Calu3 (cell line): Measurements from ENCODE around the gene ARHGAP19. TPM values are rescaled to one million over a fixed set of nuclear protein-coding genes. Genes with fewer than 3 reads are reported as not detected.

Source experiments
- BruUV-seq: library from RNA; stranded (reverse); fragments of 400-500 nt; replicated peaks from 2 replicates; lab custom pipeline; 2021; lab: Mats Ljungman, UMichigan
- CTCF ChIA-PET: fragments of 300-600 bp; sonication (Branson Sonifier 250); formaldehyde crosslinking; loops from one replicate; lab custom pipeline; 2022; ENCODE audit warnings: antibody characterized with exemption; lab: Charles Lee
- DNase-seq: peaks from one replicate; pipeline ENCODE4 v3.0.0; 2022
- H3K27ac Mint-ChIP-seq: one replicate; pipeline ENCODE4 v1.8.0; 2022; ENCODE audit warnings: mixed read lengths; ENCODE audit not compliant: unreplicated experiment
- H3K27me3 Mint-ChIP-seq: one replicate; pipeline ENCODE4 v1.8.0; 2022; ENCODE audit warnings: mixed read lengths; ENCODE audit not compliant: unreplicated experiment
- H3K36me3 Mint-ChIP-seq: one replicate; pipeline ENCODE4 v1.8.0; 2022; ENCODE audit warnings: mild to moderate bottlenecking, moderate library complexity, mixed read lengths; ENCODE audit not compliant: insufficient read depth, unreplicated experiment
- H3K4me1 Mint-ChIP-seq: one replicate; pipeline ENCODE4 v1.8.0; 2022; ENCODE audit warnings: mild to moderate bottlenecking, low read depth, mixed read lengths; ENCODE audit not compliant: unreplicated experiment
- H3K4me3 Mint-ChIP-seq: one replicate; pipeline ENCODE4 v1.8.0; 2022; ENCODE audit warnings: mild to moderate bottlenecking, low read depth, moderate library complexity, mixed read lengths; ENCODE audit not compliant: unreplicated experiment
- H3K9me3 Mint-ChIP-seq: one replicate; pipeline ENCODE4 v1.8.0; 2022; ENCODE audit warnings: low read depth, mixed read lengths; ENCODE audit not compliant: unreplicated experiment
- CTCF ChIP-seq: fragments of 200-600 bp; IDR thresholded peaks from one replicate; pipeline ENCODE4 v1.8.0; 2022; ENCODE audit warnings: antibody characterized with exemption; ENCODE audit not compliant: unreplicated experiment
- intact Hi-C: fragments of 100-400 bp; cut with micrococcal nuclease; formaldehyde crosslinking; loops from one replicate; pipeline ENCODE4 v1.10.0; 2022; ENCODE audit not compliant: unreplicated experiment
- total RNA-seq: library from RNA; stranded (reverse); gene quantifications from 2 replicates; pipeline ENCODE4 v1.2.3, GENCODE V29; 2022

ARHGAP19 gene
- total RNA-seq, 1 experiment from 2014 or later, result 6.7 TPM

GRCh38 chr10:97179311-97179710 is 113.1 kb downstream of the ARHGAP19 start:
- CTCF ChIA-PET, result no interaction called here
- no TSS peak for BruUV-seq
- H3K27me3 Mint-ChIP-seq, result no peaks in the 10 kb centered on the region
- no peak overlapping the region for H3K27ac Mint-ChIP-seq
- H3K4me1 Mint-ChIP-seq, result no peaks in the 10 kb centered on the region
- no peaks in the 10 kb centered on the region for H3K9me3 Mint-ChIP-seq
- TF ChIP-seq CTCF, result no peak
- H3K4me3 Mint-ChIP-seq, result no peak overlapping the region
- intact Hi-C loops, result no loop called here
- no peak for DNase-seq
- H3K36me3 Mint-ChIP-seq, result no peaks in the 10 kb centered on the region

GRCh38 chr10:97178074-97178473 is 114.4 kb downstream of the ARHGAP19 start:
- Mint-ChIP-seq H3K4me1 (no peaks in the 10 kb centered on the region), H3K4me3 (no peak overlapping the region), H3K27me3 (peaks cover 3% of the 10 kb centered on the region), H3K36me3 (no peaks in the 10 kb centered on the region), H3K27ac (no peak overlapping the region), H3K9me3 (no peaks in the 10 kb centered on the region)
- CTCF ChIA-PET, result interaction anchor here (0.5 kb wide), 1 partner anchor 30 kb away, joined by 3 read pairs; no protein-coding TSS in a partner anchor
- DNase-seq, result no peak
- no TSS peak for BruUV-seq
- TF ChIP-seq CTCF, result no peak
- intact Hi-C loops, result no loop called here

GRCh38 chr10:97176226-97176625 is 116.2 kb downstream of the ARHGAP19 start:
- intact Hi-C loops, result no loop called here
- Mint-ChIP-seq H3K4me1 (no peaks in the 10 kb centered on the region), H3K9me3 (no peaks in the 10 kb centered on the region), H3K27ac (no peak overlapping the region), H3K27me3 (peaks cover 22% of the 10 kb centered on the region), H3K4me3 (no peak overlapping the region), H3K36me3 (no peaks in the 10 kb centered on the region)
- no TSS peak for BruUV-seq
- CTCF ChIA-PET, result interaction anchor here (0.6 kb wide), 1 partner anchor 182 kb away, joined by 4 read pairs; no protein-coding TSS in a partner anchor
- TF ChIP-seq CTCF, result no peak
- no peak for DNase-seq

- intact Hi-C loops, result no loop called here
- no peak for TF ChIP-seq CTCF
- no peak overlapping the region for H3K27ac Mint-ChIP-seq
- DNase-seq, result no peak
- no TSS peak for BruUV-seq
- H3K27me3 Mint-ChIP-seq, result peaks cover 28% of the 10 kb centered on the region
- CTCF ChIA-PET, result no interaction called here
- no peak overlapping the region for H3K4me3 Mint-ChIP-seq
- no peaks in the 10 kb centered on the region for H3K4me1 Mint-ChIP-seq
- no peaks in the 10 kb centered on the region for H3K36me3 Mint-ChIP-seq
- no peaks in the 10 kb centered on the region for H3K9me3 Mint-ChIP-seq
Observed at GRCh38 chr10:97175586-97175985, 116.9 kb downstream of the ARHGAP19 start.
